Calu3 (cell line): ENCODE data around the gene PKMYT1. TPM values are rescaled to one million over a fixed set of nuclear protein-coding genes. Genes with fewer than 3 reads are reported as not detected.

Experiments
- BruUV-seq: library from RNA; stranded (reverse); fragments of 400-500 nt; replicated peaks from 2 replicates; lab custom pipeline; 2021; lab: Mats Ljungman, UMichigan
- CTCF ChIA-PET: fragments of 300-600 bp; sonication (Branson Sonifier 250); formaldehyde crosslinking; loops from one replicate; lab custom pipeline; 2022; ENCODE audit warnings: antibody characterized with exemption; lab: Charles Lee
- DNase-seq: peaks from one replicate; pipeline ENCODE4 v3.0.0; 2022
- H3K27ac Mint-ChIP-seq: one replicate; pipeline ENCODE4 v1.8.0; 2022; ENCODE audit warnings: mixed read lengths; ENCODE audit not compliant: unreplicated experiment
- H3K27me3 Mint-ChIP-seq: one replicate; pipeline ENCODE4 v1.8.0; 2022; ENCODE audit warnings: mixed read lengths; ENCODE audit not compliant: unreplicated experiment
- H3K36me3 Mint-ChIP-seq: one replicate; pipeline ENCODE4 v1.8.0; 2022; ENCODE audit warnings: mild to moderate bottlenecking, moderate library complexity, mixed read lengths; ENCODE audit not compliant: insufficient read depth, unreplicated experiment
- H3K4me1 Mint-ChIP-seq: one replicate; pipeline ENCODE4 v1.8.0; 2022; ENCODE audit warnings: mild to moderate bottlenecking, low read depth, mixed read lengths; ENCODE audit not compliant: unreplicated experiment
- H3K4me3 Mint-ChIP-seq: one replicate; pipeline ENCODE4 v1.8.0; 2022; ENCODE audit warnings: mild to moderate bottlenecking, low read depth, moderate library complexity, mixed read lengths; ENCODE audit not compliant: unreplicated experiment
- H3K9me3 Mint-ChIP-seq: one replicate; pipeline ENCODE4 v1.8.0; 2022; ENCODE audit warnings: low read depth, mixed read lengths; ENCODE audit not compliant: unreplicated experiment
- intact Hi-C: fragments of 100-400 bp; cut with micrococcal nuclease; formaldehyde crosslinking; loops from one replicate; pipeline ENCODE4 v1.10.0; 2022; ENCODE audit not compliant: unreplicated experiment
- total RNA-seq: library from RNA; stranded (reverse); gene quantifications from 2 replicates; pipeline ENCODE4 v1.2.3, GENCODE V29; 2022
- TF ChIP-seq, protein P1 (sequence below): fragments of 200-600 bp; IDR thresholded peaks from one replicate; pipeline ENCODE4 v1.8.0; 2022; ENCODE audit warnings: antibody characterized with exemption; ENCODE audit not compliant: unreplicated experiment

PKMYT1 gene
- total RNA-seq, 1 experiment from 2014 or later, result 107 TPM

DNA sequence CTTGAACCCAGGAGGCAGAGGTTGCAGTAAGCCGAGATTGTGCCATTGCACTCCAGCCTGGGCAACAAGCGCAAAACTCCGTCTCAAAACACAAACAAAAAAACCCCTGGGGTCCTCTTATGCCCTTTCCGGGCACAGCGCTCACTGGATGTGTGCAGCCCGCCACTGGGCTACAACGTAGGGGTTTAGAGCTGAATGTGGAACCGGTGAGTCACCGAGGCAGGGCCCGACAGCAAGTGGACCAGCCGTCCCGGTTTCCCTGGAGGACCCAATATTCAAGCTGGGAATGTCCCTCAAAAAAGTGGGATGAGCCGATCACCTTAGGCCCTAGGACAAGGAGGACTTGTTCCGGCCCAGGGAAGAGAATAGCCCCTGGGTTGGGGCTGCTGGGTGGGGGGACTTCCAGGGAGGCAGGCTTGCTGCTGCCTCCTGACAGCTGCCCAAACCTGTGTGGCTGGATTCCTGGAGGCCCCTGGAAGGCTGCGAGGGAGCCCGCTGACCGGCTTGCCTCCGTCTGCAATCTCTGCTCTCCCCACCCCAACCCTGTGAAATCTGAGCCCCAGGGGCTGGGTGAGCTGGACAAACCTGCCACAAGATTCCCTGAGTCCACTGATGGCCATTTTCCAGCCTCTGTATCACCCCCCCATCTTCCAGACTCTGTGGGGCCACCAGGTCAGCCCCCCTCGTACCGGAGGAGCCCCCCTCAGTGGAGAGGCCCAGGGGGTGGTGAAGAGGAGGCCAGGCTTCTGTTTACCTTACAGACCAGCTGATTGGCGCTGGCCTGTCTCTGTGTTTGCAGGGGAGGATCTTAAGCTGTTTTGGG lies 29.5 kb upstream of the PKMYT1 start:
- Mint-ChIP-seq H3K4me1 (peaks cover 62% of the 10 kb centered on the region), H3K36me3 (peaks cover 88% of the 10 kb centered on the region)
- TF ChIP-seq, protein P1, sequence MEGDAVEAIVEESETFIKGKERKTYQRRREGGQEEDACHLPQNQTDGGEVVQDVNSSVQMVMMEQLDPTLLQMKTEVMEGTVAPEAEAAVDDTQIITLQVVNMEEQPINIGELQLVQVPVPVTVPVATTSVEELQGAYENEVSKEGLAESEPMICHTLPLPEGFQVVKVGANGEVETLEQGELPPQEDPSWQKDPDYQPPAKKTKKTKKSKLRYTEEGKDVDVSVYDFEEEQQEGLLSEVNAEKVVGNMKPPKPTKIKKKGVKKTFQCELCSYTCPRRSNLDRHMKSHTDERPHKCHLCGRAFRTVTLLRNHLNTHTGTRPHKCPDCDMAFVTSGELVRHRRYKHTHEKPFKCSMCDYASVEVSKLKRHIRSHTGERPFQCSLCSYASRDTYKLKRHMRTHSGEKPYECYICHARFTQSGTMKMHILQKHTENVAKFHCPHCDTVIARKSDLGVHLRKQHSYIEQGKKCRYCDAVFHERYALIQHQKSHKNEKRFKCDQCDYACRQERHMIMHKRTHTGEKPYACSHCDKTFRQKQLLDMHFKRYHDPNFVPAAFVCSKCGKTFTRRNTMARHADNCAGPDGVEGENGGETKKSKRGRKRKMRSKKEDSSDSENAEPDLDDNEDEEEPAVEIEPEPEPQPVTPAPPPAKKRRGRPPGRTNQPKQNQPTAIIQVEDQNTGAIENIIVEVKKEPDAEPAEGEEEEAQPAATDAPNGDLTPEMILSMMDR, result no peak

DNA sequence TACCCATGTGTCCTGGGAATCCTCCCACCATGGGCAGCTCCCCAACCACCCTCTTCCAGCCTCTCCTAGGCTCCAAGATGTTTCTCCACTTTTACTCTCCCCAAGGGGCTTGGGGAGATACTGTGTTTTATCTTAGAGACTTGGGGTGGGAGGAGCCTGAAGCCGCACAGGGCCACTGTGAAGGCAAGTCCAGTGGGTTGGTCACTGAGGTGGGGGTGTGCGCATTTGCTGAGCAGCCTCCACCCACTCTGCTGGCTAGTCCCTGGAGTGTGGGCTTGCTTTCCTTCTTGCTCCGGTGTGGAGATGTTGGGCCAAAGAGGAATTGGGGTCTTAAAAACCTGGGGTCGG lies 28.4 kb upstream of the PKMYT1 start:
- peaks cover 93% of the 10 kb centered on the region for H3K36me3 Mint-ChIP-seq
- peaks cover 51% of the 10 kb centered on the region for H3K4me1 Mint-ChIP-seq
- CTCF ChIA-PET, result interaction anchor here (7.7 kb wide), 1 partner anchor 13 kb away, joined by 126 read pairs; the partner anchor contains the start of genes CLDN6, HCFC1R1, THOC6 and TNFRSF12A
- no TSS peak for BruUV-seq
- H3K9me3 Mint-ChIP-seq, result no peaks in the 10 kb centered on the region
- TF ChIP-seq, protein P1, result no peak
- H3K27ac Mint-ChIP-seq, result peak overlapping the region; percentile 76
- peak overlapping the region; percentile 87 for H3K4me3 Mint-ChIP-seq
- DNase-seq, result no peak
- intact Hi-C loops, result no loop called here
- H3K27me3 Mint-ChIP-seq, result no peaks in the 10 kb centered on the region

More for the DNA sequence above, 29.5 kb upstream of the PKMYT1 start:
- peak; percentile 98 for DNase-seq
- Mint-ChIP-seq H3K9me3 (no peaks in the 10 kb centered on the region), H3K27ac (peak overlapping the region; percentile 89), H3K27me3 (no peaks in the 10 kb centered on the region), H3K4me3 (peak overlapping the region; percentile 48)
- intact Hi-C loops, result no loop called here
- TSS peak; percentile 27 for BruUV-seq
- CTCF ChIA-PET, result interaction anchor here (1.6 to 7.7 kb wide), 3 partner anchors 12 to 48 kb away, joined by 5 to 126 read pairs (median 13); partner anchors contain the start of genes CLDN6, HCFC1R1, THOC6 and TNFRSF12A

DNA sequence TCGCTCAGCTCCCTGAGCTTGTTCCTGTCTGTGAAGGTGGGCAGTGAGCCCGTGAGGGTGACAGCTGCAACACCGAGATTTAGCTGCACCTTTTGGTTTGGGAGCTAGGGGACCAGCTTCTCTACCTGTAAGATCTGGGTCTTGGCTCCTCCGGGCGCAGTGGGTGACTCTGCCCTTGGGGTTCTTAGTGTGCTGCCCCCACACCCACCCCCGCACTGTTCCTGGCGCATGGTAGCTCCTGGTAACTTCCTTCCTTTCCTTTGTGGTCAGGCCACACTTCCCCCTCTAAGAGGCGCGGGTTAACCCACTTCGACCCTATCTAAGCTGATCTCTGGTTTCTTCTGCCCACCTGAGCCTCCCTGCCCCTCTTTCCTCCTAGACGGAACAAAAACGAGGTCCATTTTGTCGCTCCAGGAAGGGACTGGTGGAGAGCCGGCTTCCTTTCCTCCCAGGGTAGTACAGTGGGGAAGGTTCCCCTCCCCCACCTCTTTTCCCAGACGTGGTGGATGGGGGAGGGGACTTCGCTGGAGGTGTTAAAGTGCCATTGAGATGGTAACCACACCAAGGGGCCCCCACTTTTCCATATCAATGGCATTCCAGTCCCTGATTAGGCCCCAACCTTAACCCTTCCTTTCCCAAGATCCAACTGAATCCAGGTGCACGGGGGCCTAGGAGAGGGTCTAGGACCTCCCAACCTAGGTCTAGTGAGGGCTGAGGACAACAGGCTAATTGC lies 27.9 kb upstream of the PKMYT1 start:
- DNase-seq, result peak; percentile 30
- no TSS peak for BruUV-seq
- no peaks in the 10 kb centered on the region for H3K9me3 Mint-ChIP-seq
- peaks cover 92% of the 10 kb centered on the region for H3K36me3 Mint-ChIP-seq
- peak overlapping the region; percentile 87 for H3K4me3 Mint-ChIP-seq
- H3K27ac Mint-ChIP-seq, result peak overlapping the region; percentile 76
- CTCF ChIA-PET, result interaction anchor here (1.0 to 7.7 kb wide), 3 partner anchors 13 to 24 kb away, joined by 5 to 126 read pairs (median 5); partner anchors contain the start of genes CLDN6, HCFC1R1, THOC6 and TNFRSF12A
- intact Hi-C loops, result loop anchor here (1.0 kb wide), 1 partner anchor 12 kb away; the partner anchor contains the start of gene TNFRSF12A
- TF ChIP-seq, protein P1, result no peak
- H3K4me1 Mint-ChIP-seq, result peaks cover 45% of the 10 kb centered on the region
- H3K27me3 Mint-ChIP-seq, result no peaks in the 10 kb centered on the region
